Ovary (tissue), 3 donors: ENCODE measurements around the gene CSTPP1.

Experiments
- CTCF ChIP-seq, 3 donors: fragments of 450-650 bp in 2 of 3; fragments of 200-600 bp in 1 of 3; IDR thresholded peaks; one replicate each; pipeline versions ENCODE4 v1.5.1 to v1.8.0; 2016 to 2022; ENCODE audit warnings: antibody characterized with exemption in 3 of 3, mild to moderate bottlenecking in 1 of 3
- EP300 ChIP-seq: sonication (generic); formaldehyde crosslinking; IDR thresholded peaks from one replicate; pipeline ENCODE4 v1.6.1; 2017; ENCODE audit warnings: antibody characterized with exemption
- POLR2A ChIP-seq: fragments of 450-650 bp; IDR thresholded peaks from one replicate; pipeline ENCODE4 v1.6.1; 2017; ENCODE audit warnings: antibody characterized with exemption, mild to moderate bottlenecking, moderate library complexity
- donor health status: DM: no; HTN: no; CAD: no.

DNA sequence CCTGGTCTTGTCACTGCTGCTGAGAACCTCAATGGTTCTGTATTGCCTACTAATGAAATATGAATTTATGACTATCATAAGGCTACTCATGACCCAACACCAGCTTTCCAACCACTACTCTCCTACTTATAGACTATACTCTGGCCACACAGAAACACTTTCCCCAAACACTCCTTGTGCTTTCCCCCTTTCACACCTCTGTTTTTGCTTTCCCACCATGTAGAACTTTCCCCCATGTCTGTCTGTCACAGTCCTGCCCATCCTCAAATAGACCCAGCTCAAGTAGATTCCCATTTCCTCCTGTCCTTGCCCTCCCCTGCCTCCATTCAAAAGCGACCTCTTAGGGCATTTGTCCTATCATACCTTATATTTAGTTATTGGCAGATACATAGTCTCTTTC lies 134.2 kb downstream of the CSTPP1 start:
- TF ChIP-seq CTCF (IDR thresholded peaks at IDR 0.05): no peak
- TF ChIP-seq POLR2A: no peak
- TF ChIP-seq EP300: no peak
